Pancreas (tissue), 10 donors: ENCODE data around the gene CD99L2. TPM values are rescaled to one million over a fixed set of nuclear protein-coding genes. Genes with fewer than 3 reads are reported as not detected.
A peak's percentile ranks its signal among the peaks of the same experiment; 100 is the strongest.

Experiments used
- ATAC-seq, 4 donors: fragments of 200-7000 bp; cut with Tn5 transposase; one replicate each; pipeline versions ENCODE4 v1.8.0 to v1.9.1; 2020; ENCODE audit warnings: mild to moderate bottlenecking in 4 of 4, moderate library complexity in 4 of 4
- DNase-seq, 6 donors: peaks; one replicate each; pipeline ENCODE4 v3.0.0-alpha.2; 2020
- FAIRE-seq: peaks from 2 replicates; lab custom pipeline; 2012; peaks lifted over from hg19 to GRCh38; lab: Jason Lieb, UNC
- H3K27ac ChIP-seq, 4 donors: fragments of 200-600 bp; sonication (generic); 1 replicate in 3 of 4; 2 replicates in 1 of 4; pipeline versions ENCODE4 v1.5.0 to v1.8.0; 2020
- H3K27me3 ChIP-seq, 4 donors: fragments of 200-600 bp; one replicate each; pipeline ENCODE4 v1.8.0; 2021
- H3K36me3 ChIP-seq, 3 donors: fragments of 200-600 bp; sonication (generic) in 1 of 3; one replicate each; pipeline versions ENCODE4 v1.5.0 to v1.8.0; 2020 to 2021
- H3K4me1 ChIP-seq, 3 donors: fragments of 200-600 bp; one replicate each; pipeline ENCODE4 v1.8.0; 2021
- H3K4me3 ChIP-seq, 4 donors: fragments of 200-600 bp; sonication (generic) in 2 of 4; one replicate each; pipeline versions ENCODE4 v1.5.0 to v1.8.0; 2020 to 2021
- H3K9me3 ChIP-seq, 4 donors: fragments of 200-600 bp; one replicate each; pipeline ENCODE4 v1.8.0; 2021
- WGBS, 2 donors: extraction: QIAGEN DNeasy Blood & Tissue Kit; methylation state at CpG; one replicate each; pipeline ENCODE4 v1.1.7; 2013; 5-methylcytosine and 5-hydroxymethylcytosine counted together
- intact Hi-C, 3 donors: fragments of 100-400 bp; cut with DNase I; formaldehyde crosslinking; loops; one replicate each; pipeline versions ENCODE4 v1.11.1 to v1.14.2; 2022
- polyA plus RNA-seq, 2 donors: library from polyadenylated mRNA; stranded (reverse); fragments of 200-250 nt; gene quantifications; one replicate each; pipeline ENCODE4 v1.2.3, GENCODE V29; 2013
- total RNA-seq, 6 donors: library from RNA; stranded (reverse); fragmentation: NEBNext Ultra II Directional in 4 of 6; extraction: Animal tissue kit (Norgen Biotek cat#: 25700) in 4 of 6; gene quantifications; one replicate each; pipeline versions ENCODE4 v1.2.1 to v1.2.4, GENCODE V29; 2021 to 2023
- TF ChIP-seq, protein P1 (sequence below), 4 donors: fragments of 200-600 bp; sonication (generic) in 3 of 4; IDR thresholded peaks; one replicate each; pipeline versions ENCODE4 v1.5.0 to v1.8.0; 2021; ENCODE audit warnings: antibody characterized with exemption in 4 of 4
- donor health status: healthy with polysubstance abuse.
- donor health status: DM: no; HTN: no; CAD: no; lungs with moderate emphysema.
- donor health status: DM: no; HTN: no; CAD: no.
- donor health status: control.
- donor health status: control.
- donor health status: Bipolar disorder and iron deficiency.
- donor health status: DM: yes; HTN: yes; CAD: no.
- donor health status: DM: no; HTN: no; CAD: no.
- donor health status: DM: no; HTN: no; CAD: no.
- donor health status: DM: yes; HTN: yes; CAD: no.

The CD99L2 gene
- total and polyA plus RNA-seq, 8 donors: 10.4 to 25.1 (median 16.2) TPM

DNA sequence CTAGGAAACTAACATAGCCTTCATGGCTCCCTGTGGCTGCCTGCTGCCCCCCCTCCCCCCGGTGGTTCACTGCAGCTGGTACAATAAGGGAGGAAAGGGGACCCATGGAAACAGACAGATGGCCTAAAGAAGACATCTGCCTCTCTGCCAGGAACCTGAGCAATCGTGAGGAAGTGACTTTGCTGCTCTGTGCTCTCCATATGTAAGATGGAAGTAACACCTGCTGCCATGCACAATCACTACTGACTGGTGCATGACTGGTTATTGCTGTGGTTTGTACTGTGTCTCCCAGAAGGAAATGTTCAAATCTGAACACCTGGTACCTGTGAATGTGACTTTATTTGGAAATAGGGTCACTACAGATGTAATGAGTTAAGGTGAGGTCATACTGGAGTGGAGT lies 43.6 kb downstream of the CD99L2 start:
- DNase-seq: no peak
- H3K27ac ChIP-seq: no peak overlapping the region
- H3K4me3 ChIP-seq: no peak overlapping the region
- 40 to 76% methylated on average over 2 of the region's 2 CpGs for WGBS, 2 donors
- H3K27me3 ChIP-seq: no peaks in the 10 kb centered on the region
- no peak for FAIRE-seq
- peaks cover 0 to 8% (median 0%) of the 10 kb centered on the region in 4 donors for H3K9me3 ChIP-seq
- no peaks in the 10 kb centered on the region for H3K36me3 ChIP-seq
- TF ChIP-seq, protein P1, sequence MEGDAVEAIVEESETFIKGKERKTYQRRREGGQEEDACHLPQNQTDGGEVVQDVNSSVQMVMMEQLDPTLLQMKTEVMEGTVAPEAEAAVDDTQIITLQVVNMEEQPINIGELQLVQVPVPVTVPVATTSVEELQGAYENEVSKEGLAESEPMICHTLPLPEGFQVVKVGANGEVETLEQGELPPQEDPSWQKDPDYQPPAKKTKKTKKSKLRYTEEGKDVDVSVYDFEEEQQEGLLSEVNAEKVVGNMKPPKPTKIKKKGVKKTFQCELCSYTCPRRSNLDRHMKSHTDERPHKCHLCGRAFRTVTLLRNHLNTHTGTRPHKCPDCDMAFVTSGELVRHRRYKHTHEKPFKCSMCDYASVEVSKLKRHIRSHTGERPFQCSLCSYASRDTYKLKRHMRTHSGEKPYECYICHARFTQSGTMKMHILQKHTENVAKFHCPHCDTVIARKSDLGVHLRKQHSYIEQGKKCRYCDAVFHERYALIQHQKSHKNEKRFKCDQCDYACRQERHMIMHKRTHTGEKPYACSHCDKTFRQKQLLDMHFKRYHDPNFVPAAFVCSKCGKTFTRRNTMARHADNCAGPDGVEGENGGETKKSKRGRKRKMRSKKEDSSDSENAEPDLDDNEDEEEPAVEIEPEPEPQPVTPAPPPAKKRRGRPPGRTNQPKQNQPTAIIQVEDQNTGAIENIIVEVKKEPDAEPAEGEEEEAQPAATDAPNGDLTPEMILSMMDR (IDR thresholded peaks at IDR 0.05): no peak
- no peaks in the 10 kb centered on the region for H3K4me1 ChIP-seq
- intact Hi-C loops: no loop called here
- ATAC-seq: no peak

DNA sequence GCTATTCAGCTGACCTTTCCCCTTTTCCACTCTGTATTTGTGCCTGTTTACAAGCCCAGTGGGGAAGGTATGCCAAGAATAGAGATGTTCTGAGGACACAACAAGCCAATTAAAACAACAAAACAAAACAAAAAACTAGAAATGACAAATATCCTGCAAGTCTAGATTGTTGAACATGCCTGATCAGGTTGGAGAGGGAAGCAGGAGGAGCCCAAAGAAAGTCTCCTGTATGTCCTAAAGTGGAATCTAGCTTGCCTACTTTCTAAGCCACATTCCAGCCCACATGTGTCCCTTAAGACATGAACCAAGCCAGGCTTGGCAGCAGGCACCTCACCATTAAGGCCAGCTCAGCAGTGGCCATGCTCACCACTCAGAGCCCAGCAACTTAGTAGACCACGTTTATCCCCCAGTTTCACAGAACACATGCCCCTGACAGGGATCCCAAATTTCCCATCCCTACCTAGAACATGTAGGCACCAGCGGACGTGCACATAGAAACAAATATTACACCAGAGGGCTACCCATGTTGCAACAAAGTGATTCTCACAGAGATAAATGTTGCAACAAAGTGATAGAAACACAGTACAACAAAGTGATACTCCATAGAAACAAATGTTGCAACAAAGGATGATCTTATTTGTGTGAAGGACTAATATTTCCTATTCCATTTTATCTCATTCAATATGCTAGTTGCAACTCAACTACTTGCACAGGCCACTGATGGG lies 48.3 kb downstream of the CD99L2 start:
- no peak for ATAC-seq
- FAIRE-seq: no peak
- no peaks in the 10 kb centered on the region for H3K36me3 ChIP-seq
- no peak for DNase-seq
- 60 to 92% methylated on average over 3 of the region's 3 CpGs for WGBS, 2 donors
- no peaks in the 10 kb centered on the region for H3K9me3 ChIP-seq
- H3K27ac ChIP-seq: no peak overlapping the region
- H3K4me3 ChIP-seq: no peak overlapping the region
- TF ChIP-seq, protein P1 (IDR thresholded peaks at IDR 0.05): no peak
- peaks cover 0 to 4% (median 0%) of the 10 kb centered on the region in 3 donors for H3K4me1 ChIP-seq
- no peaks in the 10 kb centered on the region for H3K27me3 ChIP-seq
- intact Hi-C loops: no loop called here

DNA sequence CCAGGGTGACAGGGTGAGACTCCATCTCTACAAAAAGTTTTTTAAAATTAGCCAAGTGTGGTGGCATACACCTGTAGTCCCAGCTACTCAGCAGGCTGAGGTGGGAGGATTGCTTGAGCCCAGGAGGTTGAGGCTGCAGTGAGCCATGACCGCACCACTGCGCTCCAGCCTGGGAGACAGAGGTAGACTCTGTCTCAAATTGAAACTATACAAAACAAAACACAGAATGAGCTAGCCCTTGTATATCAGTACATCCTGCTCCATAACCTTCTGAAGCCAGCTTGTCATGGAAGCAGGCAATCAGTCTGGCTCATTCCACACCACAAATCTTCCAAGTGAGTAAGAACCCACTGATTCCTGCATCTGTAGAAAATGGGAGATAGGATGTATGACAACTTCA lies 49.0 kb downstream of the CD99L2 start:
- peak overlapping the region in 2 of 4 donors; percentile 42 to 60 for H3K27ac ChIP-seq
- TF ChIP-seq, protein P1 (IDR thresholded peaks at IDR 0.05): no peak
- DNase-seq (no peak), FAIRE-seq (no peak), ATAC-seq (no peak)
- no peaks in the 10 kb centered on the region for H3K36me3 ChIP-seq
- no peaks in the 10 kb centered on the region for H3K27me3 ChIP-seq
- intact Hi-C loops: no loop called here
- peaks cover 0 to 4% (median 0%) of the 10 kb centered on the region in 3 donors for H3K4me1 ChIP-seq
- H3K9me3 ChIP-seq: no peaks in the 10 kb centered on the region
- 95 to 100% methylated on average over 2 of the region's 2 CpGs for WGBS, 2 donors
- no peak overlapping the region for H3K4me3 ChIP-seq

DNA sequence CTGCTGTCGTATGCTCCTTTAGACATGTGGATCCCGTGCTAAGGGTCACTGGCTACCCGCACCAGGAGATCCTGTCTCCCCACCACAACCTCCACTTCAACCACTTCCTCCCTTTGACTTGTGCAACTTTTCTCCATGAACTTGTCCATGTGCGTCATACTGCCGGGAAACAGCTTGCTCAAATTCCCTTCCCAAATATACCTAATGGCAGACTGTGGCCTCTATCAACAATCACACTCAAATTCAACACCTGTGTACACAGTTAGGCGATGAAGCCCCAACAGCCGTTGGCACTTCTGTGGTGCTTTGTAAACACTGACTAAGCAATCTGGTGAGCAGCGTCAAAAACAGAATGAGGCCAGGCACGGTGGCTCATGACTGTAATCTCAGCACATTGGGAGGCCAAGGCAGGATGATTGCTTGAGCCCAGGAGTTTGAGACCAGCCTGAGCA lies 49.5 kb downstream of the CD99L2 start:
- peak in 4 of 6 donors; percentile 62 to 75 (median 74) for DNase-seq

More for the DNA sequence above, 49.5 kb downstream of the CD99L2 start:
- Histone ChIP-seq H3K27me3 (no peaks in the 10 kb centered on the region), H3K4me3 (no peak overlapping the region), H3K4me1 (peaks cover 0 to 4% (median 0%) of the 10 kb centered on the region in 3 donors), H3K9me3 (no peaks in the 10 kb centered on the region), H3K27ac (peak overlapping the region in 3 of 4 donors; percentile 42 to 65 (median 54)), H3K36me3 (no peaks in the 10 kb centered on the region)
- FAIRE-seq (no peak), ATAC-seq (peak; percentile 93 to 96 (median 95))
- intact Hi-C loops: no loop called here
- WGBS, 2 donors: 36% methylated on average over 9 of the region's 9 CpGs
- TF ChIP-seq, protein P1 (IDR thresholded peaks at IDR 0.05): no peak
